Loucy (cell line): ENCODE measurements around the gene RPL29.

Source experiments
- H2AFZ ChIP-seq: fragments of 200-600 bp; sonication (generic); 2 replicates; pipeline ENCODE4 v1.6.0; 2016; ENCODE audit warnings: antibody characterized with exemption, mild to moderate bottlenecking, low read length, moderate library complexity
- H3F3A ChIP-seq: fragments of 200-600 bp; 2 replicates; pipeline ENCODE4 v1.6.0; 2016; ENCODE audit warnings: antibody characterized with exemption, low read depth, mild to moderate bottlenecking
- H3K27me3 ChIP-seq: fragments of 200-600 bp; sonication (generic); 2 replicates; pipeline ENCODE4 v1.6.1; 2014; ENCODE audit warnings: low read length, mild to moderate bottlenecking; ENCODE audit not compliant: insufficient read depth, poor library complexity, severe bottlenecking
- H3K36me3 ChIP-seq: fragments of 200-600 bp; sonication (generic); 2 replicates; pipeline ENCODE4 v1.6.1; 2016; ENCODE audit warnings: low read length; ENCODE audit not compliant: insufficient read depth
- H3K4me1 ChIP-seq: fragments of 200-600 bp; sonication (generic); 2 replicates; pipeline ENCODE4 v1.5.1; 2014; ENCODE audit warnings: low read length, mild to moderate bottlenecking; ENCODE audit not compliant: insufficient read depth, poor library complexity, severe bottlenecking
- H3K4me2 ChIP-seq: fragments of 200-600 bp; sonication (generic); 2 replicates; pipeline ENCODE4 v1.6.0; 2014; ENCODE audit warnings: antibody characterized with exemption, low read length, low read depth, mild to moderate bottlenecking; ENCODE audit not compliant: poor library complexity, severe bottlenecking
- H3K4me3 ChIP-seq: fragments of 200-600 bp; sonication (generic); 2 replicates; pipeline ENCODE4 v1.5.1; 2014; ENCODE audit warnings: low read length, mild to moderate bottlenecking, mixed read lengths; ENCODE audit not compliant: poor library complexity, severe bottlenecking
- H3K79me2 ChIP-seq: fragments of 200-600 bp; sonication (generic); 2 replicates; pipeline ENCODE4 v1.6.1; 2014; ENCODE audit warnings: low read length; ENCODE audit not compliant: insufficient read depth
- H3K9ac ChIP-seq: fragments of 200-600 bp; sonication (generic); 2 replicates; pipeline ENCODE4 v1.6.0; 2014; ENCODE audit warnings: mild to moderate bottlenecking, low read depth, low read length, moderate library complexity; ENCODE audit not compliant: poor library complexity, severe bottlenecking
- H3K9me2 ChIP-seq: fragments of 200-600 bp; sonication (generic); replicated peaks from 2 replicates; pipeline ENCODE4 v1.6.1; 2016; ENCODE audit warnings: low read depth, low read length, mixed read lengths
- H3K9me3 ChIP-seq: fragments of 200-600 bp; sonication (generic); 2 replicates; pipeline ENCODE4 v1.6.1; 2014; ENCODE audit warnings: mild to moderate bottlenecking, antibody characterized with exemption, low read length, low read depth; ENCODE audit not compliant: insufficient read depth
- H4K20me1 ChIP-seq: fragments of 200-600 bp; sonication (generic); 2 replicates; pipeline ENCODE4 v1.6.0; 2014; ENCODE audit warnings: antibody characterized with exemption, low read length, mild to moderate bottlenecking; ENCODE audit not compliant: insufficient read depth, poor library complexity, severe bottlenecking
- EZH2phosphoT487 ChIP-seq: fragments of 200-600 bp; IDR thresholded peaks from 2 replicates; pipeline ENCODE4 v1.6.1; 2018; ENCODE audit warnings: antibody characterized with exemption, mild to moderate bottlenecking, moderate library complexity, borderline replicate concordance
- TF ChIP-seq, protein P1 (sequence below): fragments of 200-600 bp; sonication (generic); conservative IDR thresholded peaks from 2 replicates; pipeline ENCODE4 v1.5.1; 2014; ENCODE audit warnings: mild to moderate bottlenecking, antibody characterized with exemption, low read length

The RPL29 gene

DNA sequence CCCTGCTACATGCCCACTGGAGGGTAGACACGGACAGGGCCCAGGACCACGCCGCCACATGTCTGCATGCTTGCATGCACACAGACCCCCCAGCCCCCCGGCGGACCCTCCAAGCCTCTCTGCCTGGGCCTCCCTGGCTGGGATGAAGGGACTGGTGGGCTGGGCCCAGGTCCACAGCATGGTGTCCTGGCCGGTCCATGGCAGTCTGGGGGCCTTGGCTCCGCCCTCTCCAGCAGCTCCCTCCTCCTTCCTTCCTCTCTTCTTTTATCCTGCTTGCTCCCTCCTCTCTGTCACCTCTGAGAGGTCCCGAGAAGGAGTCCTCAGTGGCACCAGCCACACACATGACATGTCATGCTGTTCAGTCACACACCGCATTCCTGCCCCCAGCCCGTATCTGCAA, 36.2 kb upstream of the RPL29 start:
- Histone ChIP-seq H3K27me3 (no peaks in the 10 kb centered on the region), H3K9me3 (no peaks in the 10 kb centered on the region), H3K9ac (no peak overlapping the region), H3K9me2 (no peaks in the 10 kb centered on the region), H3F3A (no peaks in the 10 kb centered on the region), H3K4me2 (no peak overlapping the region), H3K4me1 (no peaks in the 10 kb centered on the region), H3K36me3 (no peaks in the 10 kb centered on the region), H2AFZ (no peak overlapping the region), H4K20me1 (no peaks in the 10 kb centered on the region), H3K4me3 (no peak overlapping the region), H3K79me2 (no peaks in the 10 kb centered on the region)
- TF ChIP-seq, protein P1, sequence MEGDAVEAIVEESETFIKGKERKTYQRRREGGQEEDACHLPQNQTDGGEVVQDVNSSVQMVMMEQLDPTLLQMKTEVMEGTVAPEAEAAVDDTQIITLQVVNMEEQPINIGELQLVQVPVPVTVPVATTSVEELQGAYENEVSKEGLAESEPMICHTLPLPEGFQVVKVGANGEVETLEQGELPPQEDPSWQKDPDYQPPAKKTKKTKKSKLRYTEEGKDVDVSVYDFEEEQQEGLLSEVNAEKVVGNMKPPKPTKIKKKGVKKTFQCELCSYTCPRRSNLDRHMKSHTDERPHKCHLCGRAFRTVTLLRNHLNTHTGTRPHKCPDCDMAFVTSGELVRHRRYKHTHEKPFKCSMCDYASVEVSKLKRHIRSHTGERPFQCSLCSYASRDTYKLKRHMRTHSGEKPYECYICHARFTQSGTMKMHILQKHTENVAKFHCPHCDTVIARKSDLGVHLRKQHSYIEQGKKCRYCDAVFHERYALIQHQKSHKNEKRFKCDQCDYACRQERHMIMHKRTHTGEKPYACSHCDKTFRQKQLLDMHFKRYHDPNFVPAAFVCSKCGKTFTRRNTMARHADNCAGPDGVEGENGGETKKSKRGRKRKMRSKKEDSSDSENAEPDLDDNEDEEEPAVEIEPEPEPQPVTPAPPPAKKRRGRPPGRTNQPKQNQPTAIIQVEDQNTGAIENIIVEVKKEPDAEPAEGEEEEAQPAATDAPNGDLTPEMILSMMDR = no peak
- no peak for TF ChIP-seq EZH2phosphoT487

DNA sequence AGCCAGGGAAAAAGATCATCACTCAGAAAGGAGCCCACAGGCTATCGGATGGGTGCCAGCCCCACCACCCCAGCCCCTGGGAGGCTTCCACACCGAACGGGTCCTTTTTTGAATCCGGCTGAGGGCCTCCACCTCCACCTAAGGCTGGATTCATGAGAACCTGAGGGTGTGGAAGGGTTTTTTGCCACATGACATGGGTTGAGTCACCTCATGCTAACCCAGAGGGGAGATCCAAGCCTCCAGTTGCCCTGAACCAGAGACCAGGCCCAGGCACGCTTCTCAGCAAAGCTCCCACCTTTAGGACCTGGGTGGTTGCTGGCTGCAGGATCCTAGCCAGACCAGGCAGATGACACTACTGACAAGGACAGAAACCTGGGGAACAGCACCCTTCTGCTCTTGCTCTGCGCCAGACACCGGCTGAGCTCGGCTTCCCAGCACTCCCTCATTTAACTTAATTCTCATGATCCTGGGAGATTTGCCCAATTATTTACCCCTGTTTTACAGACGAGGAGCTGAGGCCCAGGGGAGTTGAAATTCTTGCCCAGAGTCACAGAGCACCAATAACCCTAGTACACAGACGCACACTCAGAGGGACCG, 35.1 kb upstream of the RPL29 start:
- Histone ChIP-seq H3K27me3 (no peaks in the 10 kb centered on the region), H3K36me3 (no peaks in the 10 kb centered on the region), H3K79me2 (no peaks in the 10 kb centered on the region), H3K9me2 (no peaks in the 10 kb centered on the region), H3K4me2 (no peak overlapping the region), H3K9ac (no peak overlapping the region), H3K4me1 (no peaks in the 10 kb centered on the region), H3K9me3 (no peaks in the 10 kb centered on the region), H2AFZ (no peak overlapping the region), H4K20me1 (no peaks in the 10 kb centered on the region), H3F3A (no peaks in the 10 kb centered on the region), H3K4me3 (no peak overlapping the region)
- TF ChIP-seq, protein P1 = no peak
- no peak for TF ChIP-seq EZH2phosphoT487

DNA sequence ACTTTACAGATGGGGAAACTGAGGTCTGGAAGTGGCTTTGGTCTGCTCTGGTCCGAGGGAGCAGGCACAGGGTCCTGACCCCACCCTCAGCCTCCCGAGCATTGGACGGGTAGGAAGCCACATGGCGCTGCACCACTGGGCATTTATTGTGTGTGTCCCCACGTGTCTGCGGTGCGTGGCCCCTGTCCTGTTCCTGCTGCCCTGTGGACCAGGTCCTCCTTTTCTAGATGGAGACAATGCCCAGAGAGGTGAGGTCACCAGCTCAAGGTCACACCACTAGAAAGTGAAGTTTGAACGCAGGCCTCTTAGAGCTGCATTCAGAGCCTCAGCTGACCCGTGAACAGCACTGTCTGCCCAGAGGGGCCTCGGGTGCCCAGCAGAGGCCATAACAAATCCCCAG, 33.8 kb upstream of the RPL29 start:
- H3K79me2 ChIP-seq = no peaks in the 10 kb centered on the region
- H3K9me3 ChIP-seq = no peaks in the 10 kb centered on the region
- no peak overlapping the region for H3K4me3 ChIP-seq
- no peaks in the 10 kb centered on the region for H4K20me1 ChIP-seq
- H3K4me2 ChIP-seq = no peak overlapping the region
- no peaks in the 10 kb centered on the region for H3F3A ChIP-seq
- no peaks in the 10 kb centered on the region for H3K4me1 ChIP-seq
- TF ChIP-seq, protein P1 = no peak
- TF ChIP-seq EZH2phosphoT487 = no peak
- no peaks in the 10 kb centered on the region for H3K9me2 ChIP-seq
- H3K9ac ChIP-seq = no peak overlapping the region
- H3K27me3 ChIP-seq = no peaks in the 10 kb centered on the region
- H3K36me3 ChIP-seq = no peaks in the 10 kb centered on the region
- H2AFZ ChIP-seq = no peak overlapping the region
